Activated naive CD8-positive, alpha-beta T cell treated with anti-CD3 and anti-CD28 coated beads, Interleukin-2, amount 50 U/mL, for 16 hours (primary cell): Measurements from ENCODE around the gene NMT2.

ENCODE experiments used
- DNase-seq: peaks from one replicate; pipeline ENCODE4 v3.0.0-alpha.2; 2020; ENCODE audit warnings: low read depth, low spot score

Gene NMT2

DNA sequence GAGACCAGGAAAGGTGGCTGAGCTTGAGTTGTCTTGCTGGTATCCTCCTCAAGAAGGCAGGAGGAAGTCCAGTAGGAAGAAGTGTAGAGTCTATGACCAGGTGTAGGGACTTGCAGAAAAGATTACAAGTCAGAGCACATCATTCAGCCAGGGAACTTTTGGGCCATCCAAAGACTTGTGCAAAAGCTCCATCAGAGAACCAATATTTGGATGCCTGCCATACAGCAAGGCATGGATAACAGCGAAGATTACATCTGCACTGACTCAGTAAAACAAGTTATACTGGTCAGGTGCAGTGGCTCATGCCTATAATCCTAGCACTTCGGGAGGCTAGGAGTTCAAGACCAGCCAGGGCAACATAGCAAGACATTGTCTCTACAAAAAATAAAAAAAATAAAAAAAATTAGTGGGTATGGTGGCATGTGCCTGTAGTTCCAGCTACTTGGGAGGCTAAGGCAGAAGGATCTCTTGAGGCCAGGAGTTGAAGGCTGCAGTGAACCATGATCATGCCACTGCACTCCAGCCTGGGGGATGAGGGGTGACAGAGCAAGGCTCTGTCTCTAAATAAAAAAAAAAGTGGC is 13.2 kb upstream of the NMT2 start:
- DNase-seq: no peak

DNA sequence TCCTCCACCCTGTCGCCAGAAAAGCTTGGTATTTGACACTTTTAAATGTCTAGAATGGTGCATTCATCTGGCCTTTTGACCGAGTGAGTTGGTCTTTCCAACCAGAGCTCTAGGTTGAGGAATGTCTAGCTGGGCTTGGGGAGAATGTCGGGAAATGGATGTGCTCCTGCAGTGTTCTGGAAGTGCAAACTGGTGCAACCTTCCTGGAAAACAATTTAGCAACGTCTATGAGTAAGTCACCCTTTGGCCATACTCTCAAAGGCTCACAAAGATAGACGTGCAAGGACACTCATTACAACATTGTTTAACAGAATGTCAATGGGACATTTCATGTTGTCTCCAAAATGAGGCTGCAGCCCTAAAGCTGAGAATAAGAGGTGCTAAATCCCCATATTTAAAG is 12.2 kb upstream of the NMT2 start:
- DNase-seq: no peak

DNA sequence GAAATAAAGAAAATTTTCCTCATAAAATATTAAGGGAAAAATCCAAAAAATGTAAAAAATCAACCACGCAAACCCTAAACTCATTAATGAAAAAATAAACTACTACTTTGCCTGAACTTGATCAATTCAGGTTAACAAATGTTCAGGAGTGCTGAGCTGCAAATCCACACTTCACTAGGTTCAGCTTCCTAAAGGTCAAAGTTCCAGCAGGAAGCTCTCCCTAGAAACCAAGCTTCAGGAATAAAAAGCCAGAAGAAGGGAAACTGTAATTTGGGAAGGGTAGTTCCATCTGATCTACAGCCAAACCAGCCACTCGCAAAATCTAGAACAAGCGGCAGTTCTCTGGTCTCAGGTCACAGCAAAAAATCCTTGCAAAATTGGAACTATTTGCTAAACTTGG is 7.8 kb upstream of the NMT2 start:
- DNase-seq: no peak

DNA sequence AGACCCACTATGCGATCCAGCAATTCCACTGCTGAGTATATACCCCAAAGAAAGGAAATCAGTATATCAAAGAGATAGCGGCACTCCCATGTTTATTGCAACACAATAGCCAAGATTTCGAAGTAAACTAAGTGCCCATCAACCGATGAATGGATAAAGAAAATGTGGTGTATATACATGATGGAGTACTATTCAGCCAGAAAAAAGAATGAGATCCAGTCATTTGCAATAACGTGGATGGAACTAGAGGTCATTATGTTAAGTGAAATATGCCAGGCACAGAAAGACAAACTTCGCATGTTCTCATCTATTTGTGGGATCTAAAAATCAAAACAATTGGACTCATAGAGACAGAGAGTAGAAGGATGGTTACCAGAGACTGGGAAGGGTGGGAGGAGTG is 7.1 kb upstream of the NMT2 start:
- no peak for DNase-seq

DNA sequence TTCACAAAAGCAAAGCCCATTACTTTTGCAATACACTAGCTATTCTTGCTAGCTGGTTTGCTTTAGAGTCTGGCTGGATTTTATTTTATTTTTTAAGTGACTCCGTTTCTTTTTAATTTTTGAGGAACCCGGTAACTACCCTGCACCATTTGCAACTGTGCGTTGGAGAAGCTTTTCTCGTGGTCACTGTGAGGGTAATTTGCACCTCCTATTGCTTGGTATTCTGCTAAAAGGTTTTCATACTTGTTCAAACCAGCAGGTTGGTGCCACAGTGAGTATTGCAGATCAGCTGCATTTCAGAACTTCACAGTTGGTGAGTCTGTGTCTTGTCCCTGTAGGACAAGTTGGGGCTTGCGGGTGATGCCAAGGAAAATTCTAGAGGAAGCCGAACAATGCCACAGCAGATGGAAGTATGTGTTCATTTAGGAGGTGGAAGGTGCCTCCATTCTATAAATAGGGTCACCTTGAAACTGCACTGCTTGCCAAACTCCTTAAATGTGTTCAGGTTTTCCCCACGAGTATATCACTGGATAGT is 3.9 kb upstream of the NMT2 start:
- no peak for DNase-seq

DNA sequence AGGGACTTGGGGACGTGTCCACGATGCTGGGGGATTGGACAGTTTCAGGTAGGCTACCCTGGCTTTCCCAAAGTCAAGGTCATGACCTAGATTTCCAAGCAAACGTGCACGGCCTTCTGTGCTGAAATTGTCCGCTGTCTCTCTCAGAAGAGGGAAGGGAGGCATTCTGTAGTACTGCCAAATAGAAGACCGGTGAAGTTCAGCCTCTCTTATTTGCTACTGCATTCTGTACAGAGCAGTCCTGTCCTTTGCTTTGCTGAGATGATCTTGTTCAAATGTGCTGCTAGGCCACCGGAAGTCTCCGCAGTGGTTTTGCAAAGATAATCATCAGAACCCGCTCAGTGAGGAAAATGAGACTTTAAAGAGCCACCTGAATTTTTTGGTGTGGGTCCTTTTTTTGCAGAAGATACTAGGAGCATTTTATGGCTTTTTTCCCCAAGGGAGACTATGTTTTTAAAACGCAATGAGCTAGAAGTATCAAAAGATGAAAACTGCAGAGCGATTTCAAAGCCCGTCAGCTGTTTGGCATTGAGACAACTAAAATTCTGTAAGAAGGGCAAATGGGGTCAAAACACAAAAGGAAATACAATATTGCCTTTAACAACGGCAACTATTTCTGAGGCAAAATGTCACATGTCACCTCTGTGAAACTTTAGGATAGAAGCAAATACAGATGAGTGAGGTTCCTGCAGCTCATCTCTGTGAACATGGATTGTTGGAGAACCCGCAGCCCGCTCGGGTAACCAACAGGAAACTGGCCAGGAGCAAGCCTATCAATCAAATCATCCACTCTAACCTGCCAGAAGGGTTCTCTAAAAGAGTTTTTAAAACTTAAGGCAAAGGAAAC is 1.3 kb upstream of the NMT2 start:
- no peak for DNase-seq

DNA sequence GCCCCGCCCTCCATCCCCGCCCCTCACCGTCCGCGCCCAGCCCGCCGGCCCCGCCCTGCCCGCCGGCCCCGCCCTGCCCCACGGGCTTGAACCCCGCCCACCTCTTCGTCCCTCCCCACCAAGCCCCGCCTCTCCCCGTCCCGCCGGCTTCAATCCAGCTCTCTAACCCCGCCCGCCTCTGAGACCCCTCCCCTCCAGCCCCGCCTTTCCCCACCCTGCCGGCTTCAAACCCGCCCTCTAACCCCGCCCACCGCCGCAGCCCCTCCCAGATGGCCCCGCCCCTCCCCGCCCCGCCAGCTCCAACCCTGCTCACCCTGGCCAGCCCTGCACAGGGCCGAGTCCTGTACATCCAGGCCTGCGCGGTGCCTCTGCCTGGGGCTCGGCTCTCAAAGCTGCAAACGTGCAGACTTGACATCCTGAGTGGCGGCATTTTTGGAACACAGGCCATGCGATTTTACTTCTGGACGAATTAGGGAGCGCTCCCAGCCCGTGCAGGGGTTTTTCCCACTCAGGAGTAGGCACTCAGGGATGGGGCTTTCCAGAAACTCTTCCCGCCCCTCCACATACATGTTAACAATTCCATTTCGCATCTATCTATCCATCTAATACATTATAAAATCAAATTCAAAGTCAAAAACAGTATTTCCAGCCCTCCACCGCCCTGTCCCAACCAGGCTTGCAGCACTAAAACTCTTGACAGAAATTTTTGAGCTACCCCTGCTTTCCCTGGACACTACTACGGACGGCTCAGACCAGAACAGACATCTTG is 477 bp upstream of the NMT2 start:
- DNase-seq: peak; percentile 93

DNA sequence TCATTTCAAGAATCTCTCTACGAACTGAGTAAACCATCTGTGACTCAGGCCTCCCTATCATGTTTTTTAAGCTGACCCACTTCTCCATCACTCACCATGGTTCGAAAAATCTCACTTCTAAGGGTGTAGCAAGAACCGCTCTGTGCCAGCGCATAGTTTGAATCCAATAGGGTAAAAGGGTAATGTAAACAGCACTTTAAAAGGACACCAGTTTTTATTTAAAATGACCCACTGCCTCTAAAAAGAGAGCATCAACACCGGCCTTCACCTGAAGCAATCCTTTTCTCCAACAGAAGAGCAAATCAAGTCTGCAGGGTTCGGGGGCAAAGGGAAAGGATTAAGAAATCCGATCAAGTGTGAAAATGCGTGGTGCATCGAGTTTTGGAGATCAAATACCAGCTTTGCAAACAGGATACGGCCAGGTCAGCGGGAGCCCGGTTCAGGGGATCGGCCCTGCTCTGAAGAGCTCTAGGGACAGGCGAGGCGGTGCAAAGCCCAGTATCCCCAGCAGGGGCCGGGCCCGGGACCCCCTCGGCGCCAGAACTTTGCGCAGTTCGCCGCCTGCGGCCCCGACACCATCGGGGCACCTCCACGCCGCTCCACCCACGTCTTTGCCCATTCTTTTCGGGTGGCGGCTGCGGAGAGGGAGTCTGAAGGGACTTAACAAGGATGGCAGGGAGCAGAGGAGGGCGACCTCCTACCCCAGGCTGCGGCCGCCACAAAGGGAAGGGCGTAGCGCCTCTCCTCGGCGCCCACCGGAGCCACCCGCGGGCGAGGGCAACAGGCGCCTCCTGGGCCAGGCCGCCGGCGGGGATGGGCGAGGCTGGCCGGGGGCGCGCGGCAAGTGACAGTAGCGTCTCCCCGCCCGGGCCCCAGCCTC is 842 bp downstream of the NMT2 start:
- no peak for DNase-seq

DNA sequence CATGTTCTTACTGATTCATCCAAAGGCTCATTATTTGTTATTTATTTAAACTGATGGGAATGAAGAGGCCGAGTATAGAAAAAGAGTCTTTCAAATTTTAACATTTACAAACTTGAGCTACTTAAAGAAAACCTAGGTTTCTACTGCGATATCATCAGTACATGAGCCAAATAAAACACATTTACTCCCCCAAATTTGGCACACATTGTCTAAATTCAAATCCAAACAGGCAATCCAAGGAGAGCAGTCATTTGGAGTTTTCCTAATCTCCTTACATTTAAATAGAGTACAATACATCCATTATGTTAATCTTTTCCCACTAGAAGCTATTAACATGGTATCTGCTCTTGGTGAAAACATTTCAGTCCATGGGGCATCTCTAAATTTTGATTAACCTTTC is 2.2 kb downstream of the NMT2 start:
- no peak for DNase-seq

DNA sequence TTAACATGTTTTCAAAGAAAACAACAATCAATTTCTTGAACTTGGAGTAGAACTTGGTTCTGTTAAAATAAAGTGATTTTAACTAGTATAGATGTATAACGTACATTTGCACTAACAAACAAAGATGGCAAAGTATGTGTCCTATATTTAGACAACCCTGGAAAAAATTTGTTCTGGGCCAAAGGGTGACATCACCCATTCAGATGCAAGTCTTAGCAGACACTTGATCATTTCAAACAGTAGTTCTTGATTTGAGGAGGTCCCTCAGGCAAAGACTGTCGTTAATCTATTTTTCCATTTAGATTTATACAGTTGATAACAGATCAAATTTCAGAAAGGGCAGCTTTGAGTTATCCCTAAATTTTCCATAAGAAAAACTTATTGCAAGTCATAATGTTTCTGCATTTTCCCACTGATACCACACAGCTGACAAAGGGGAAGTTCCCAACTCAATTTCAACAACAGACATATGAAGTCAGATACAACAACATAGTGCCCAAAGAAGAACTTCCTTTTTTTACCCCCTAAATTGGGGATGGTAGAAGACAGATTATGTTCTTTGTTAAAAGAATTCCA is 5.2 kb downstream of the NMT2 start:
- DNase-seq: no peak

DNA sequence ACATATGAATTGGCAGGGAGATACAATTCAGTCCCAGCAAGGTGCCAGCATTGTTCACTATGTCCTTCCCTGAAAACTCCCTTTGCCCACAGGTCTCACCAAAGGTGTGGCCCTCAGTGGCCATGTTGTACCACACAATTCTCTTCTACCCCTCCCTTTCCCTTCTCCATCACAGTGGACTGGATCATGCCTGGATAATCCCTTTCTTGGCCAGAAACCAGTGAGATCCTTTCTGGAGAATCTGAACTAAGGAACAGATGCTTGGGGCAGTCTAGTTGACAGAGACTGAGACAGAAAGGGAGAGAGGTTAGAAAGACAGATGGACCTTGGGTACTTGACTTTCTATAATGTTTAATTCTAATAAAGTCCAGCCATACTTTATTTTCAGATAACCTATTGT is 9.5 kb downstream of the NMT2 start:
- no peak for DNase-seq

DNA sequence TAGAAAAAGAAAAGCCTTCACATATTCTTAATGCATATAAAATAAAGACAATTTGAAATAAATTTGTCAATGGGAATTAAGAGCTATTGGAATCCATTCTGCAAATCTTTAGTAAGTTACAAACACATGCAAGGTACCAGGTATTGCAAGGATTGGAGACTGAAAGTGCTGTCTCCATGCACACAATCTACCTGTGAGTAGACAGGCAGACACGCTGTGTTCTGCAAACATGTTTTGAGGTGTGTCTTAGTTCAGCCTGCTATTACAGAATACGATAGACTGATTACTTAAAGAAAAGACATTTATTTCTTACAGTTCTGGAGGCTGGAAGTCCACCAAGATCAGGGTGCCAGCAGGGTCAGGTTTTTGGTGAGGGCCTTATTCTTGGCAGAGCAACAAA is 10.0 kb downstream of the NMT2 start:
- no peak for DNase-seq

DNA sequence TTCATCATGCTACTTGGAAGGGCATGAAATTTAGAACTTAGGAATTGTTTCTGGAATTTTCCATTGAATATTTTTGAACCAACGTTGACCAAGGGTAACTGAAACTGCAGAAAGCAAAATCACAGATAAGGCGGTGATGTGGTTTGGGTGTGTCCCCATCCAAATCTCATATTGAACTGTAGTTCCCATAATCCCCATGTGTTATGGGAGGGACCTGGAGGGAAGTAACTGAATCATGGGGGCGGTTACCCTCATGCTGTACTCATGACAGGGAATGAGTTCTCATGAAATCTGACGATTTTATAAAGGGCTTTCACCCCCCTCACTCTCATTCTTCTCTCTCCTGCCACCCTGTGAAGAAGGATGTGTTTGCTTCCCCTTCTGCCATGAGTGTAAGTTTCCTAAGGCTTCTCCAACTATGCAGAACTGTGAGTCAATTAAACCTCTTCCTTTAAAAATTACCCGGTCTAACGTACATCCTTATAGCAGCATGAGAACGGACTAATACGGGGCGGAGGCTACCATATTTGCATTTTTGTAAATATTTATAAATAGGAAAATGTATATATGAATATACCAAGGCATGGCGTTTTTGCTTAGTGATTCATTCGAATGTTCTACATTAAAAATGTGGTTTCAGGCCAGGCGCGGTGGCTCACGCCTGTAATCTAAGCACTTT is 12.4 kb downstream of the NMT2 start:
- DNase-seq: no peak

DNA sequence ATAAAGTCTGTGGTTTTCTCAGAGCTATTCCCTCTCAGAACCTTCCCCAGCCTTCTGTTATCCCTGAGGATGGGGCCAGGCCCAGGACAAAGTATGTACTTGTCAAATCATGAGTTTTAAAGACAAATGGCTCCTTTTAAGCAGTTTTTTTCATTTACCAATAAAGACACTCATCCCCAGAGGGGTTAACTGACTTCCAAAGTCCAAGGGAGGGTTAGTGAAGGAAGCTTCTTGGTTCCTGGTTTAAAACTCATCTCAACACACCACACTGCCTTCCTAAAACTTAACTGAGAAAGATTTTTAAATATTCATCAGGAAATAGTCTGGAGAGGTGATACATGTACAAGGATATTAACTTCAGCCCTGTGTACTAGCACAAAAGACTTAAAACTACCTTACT is 15.9 kb downstream of the NMT2 start:
- DNase-seq: no peak

DNA sequence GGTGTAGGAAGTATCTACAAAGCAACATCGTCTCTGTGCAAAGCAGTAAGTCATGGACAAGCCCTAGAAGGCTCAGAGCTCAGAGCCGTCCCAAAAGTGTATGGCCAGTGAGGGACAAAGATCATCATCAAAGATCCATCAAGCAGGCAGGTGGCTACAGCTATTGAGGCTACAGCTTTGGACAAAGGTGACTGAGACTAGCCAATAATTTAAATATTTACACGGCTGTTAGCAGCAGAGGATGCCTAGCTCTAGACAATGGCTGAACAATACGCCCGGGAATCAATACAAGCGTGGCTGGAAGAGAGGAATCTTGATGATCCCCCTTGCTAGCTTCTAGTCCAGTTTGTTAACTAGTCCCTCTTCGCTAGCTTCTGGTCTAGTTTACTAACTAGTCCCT is 17.9 kb downstream of the NMT2 start:
- DNase-seq: no peak

DNA sequence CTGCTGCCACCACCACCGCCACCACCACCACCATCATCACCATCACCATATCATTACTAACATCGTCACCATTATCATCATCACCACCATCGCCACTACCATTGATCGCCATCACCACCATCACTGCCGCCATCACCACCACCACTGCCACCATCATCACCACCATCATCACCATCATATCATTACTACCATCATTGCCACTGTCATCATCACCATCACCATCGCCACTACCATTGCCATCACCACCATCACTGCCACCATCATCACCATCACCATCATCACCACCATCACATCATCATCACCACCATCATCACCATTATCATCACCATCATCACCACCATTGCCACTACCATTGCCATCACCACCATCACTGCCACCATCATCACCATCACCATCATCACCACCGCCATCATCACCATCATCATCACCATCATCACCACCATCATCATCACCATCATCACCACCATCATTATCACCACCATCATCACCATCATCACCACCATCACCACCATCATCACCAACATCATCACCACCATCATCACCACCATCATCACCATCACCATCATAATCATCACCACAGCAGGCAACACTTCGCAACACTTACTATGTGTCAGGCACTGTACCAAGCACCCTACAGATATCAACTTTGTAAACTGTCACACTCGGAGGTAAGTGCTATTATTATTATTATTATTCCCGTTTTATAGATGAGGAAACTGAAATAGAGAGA is 19.3 kb downstream of the NMT2 start:
- no peak for DNase-seq

DNA sequence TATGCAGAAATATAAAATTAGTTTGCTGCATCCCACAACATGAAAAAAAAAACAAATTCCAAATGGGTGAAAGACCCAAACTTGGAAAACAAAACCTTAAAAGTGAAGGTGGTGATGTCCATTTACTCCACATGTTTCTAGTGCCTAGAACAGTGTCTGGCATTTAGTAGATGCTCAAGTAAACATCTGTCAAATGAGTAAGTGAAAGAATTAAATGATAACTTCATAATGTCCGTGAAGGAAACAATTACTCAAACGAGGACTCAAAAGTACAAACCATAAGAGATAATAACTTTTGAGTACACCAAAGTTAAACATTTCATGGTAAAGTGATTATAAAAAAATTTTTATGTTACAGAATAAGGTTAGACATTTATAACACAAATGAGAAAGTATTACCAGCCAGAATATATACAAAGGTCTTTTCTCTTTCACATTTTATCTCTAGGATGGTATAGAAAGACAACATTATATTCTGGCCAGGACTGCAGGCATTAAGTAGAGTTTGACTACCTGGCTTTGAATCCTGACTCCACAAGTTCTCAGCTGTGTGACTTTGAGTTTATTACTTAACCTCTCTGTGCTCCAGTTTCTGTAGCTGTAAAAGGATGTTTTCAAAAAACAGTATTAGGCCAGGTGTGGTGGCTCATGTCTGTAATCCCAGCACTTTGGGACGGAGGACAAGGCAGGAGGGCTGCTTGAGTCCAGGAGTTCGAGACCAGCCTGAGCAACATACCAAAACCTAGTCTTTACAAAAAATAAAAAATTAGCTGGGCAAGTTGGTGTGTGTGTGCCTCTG is 20.7 kb downstream of the NMT2 start:
- no peak for DNase-seq

DNA sequence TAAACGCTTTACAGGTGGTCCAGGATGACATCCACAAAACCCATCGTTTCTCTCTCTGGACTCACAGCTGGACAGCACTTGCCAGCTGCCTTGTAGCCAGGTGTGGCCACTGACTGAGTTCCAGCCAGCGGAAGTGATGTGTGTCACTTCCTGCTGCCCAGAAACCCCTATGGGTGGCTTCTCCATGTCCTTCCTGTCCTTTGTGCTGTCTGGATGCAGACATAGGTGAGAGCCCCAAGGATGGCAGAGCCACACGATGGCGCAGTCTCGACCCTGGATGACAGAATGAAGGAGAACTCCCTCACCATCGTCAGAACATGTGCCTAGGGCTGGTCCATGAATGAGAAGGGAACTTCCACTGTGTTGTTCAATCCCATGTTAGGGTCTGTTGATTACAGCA is 22.1 kb downstream of the NMT2 start:
- DNase-seq: no peak

DNA sequence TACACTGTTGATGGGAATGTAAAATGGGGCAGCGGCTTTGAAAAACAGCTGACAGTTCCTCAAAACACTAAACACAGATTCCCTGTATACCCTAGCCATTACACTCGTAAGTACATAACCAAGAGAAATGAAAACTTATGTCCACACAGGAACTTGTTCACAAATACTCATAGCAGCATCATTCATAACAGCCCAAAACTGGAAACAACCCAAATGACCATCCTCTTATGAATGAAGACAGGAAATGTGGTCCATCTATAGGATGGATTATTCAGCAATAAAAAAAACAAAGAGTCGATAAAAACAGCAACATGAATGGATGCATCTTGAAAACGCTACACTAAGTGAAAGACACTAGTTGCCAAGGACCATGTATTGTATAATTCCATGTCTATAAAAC is 23.7 kb downstream of the NMT2 start:
- DNase-seq: no peak
